GM23248 (cell line): ENCODE data around the gene SSNA1.

Source experiments
- EZH2 ChIP-seq: fragments of 200-600 bp; sonication (generic); IDR thresholded peaks from 2 replicates; pipeline ENCODE4 v1.6.1; 2018; ENCODE audit warnings: antibody characterized with exemption, mild to moderate bottlenecking; ENCODE audit not compliant: insufficient read depth, poor library complexity, severe bottlenecking
- EZH2phosphoT487 ChIP-seq: fragments of 200-600 bp; sonication (generic); IDR thresholded peaks from 2 replicates; pipeline ENCODE4 v1.6.1; 2018; ENCODE audit warnings: antibody characterized with exemption, moderate library complexity, mild to moderate bottlenecking, low read depth; ENCODE audit not compliant: insufficient read depth

DNA sequence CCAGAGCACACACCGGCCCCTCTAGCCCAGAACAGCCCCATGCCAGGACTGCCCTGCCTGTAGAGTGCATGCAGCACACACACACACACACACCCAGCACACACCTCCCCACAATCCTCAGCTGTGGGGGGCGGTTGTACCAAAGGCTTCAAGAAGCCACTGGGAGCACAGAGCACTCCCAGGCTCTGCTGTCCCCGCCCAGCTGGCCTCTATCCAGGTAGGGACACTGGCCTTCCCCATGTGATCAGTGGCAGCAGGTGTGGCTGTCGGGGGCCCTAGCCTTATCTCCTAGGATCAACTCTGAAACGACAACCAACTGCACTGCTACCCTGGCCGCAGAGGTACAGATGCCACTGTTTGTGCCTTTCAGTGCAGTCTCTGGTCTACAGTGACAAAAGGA is 2.1 kb upstream of the SSNA1 start:
- TF ChIP-seq EZH2phosphoT487 (no peak), EZH2 (no peak)
